K562 (cell line): Measurements from ENCODE around the gene PRKG1. TPM values are rescaled to one million over a fixed set of nuclear protein-coding genes. Genes with fewer than 3 reads are reported as not detected.

Experiments used
- ATAC-seq: fragments of 200-7000 bp; cut with Tn5 transposase; 3 replicates; pipeline ENCODE4 v1.9.1; 2020; ENCODE audit warnings: moderate library complexity
- BruUV-seq: library from RNA; stranded (reverse); fragments of 400-500 nt; replicated peaks from 2 replicates; lab custom pipeline; 2021; lab: Mats Ljungman, UMichigan
- CTCF ChIA-PET: fragments of 300-600 bp; formaldehyde crosslinking; extraction: SDS; loops from one replicate; lab custom pipeline; 2021; ENCODE audit warnings: low intra/inter-chr PET ratio; lab: Yijun Ruan, JAX
- POLR2A ChIA-PET: fragments of 300-600, 350-650 bp; sonication (Branson Sonifier 250); formaldehyde crosslinking; extraction: SDS; loops from one replicate; lab custom pipeline; 2021; ENCODE audit warnings: antibody characterized with exemption, inconsistent platforms; lab: Yijun Ruan, JAX
- DNase-seq, 4 experiments: peaks; one replicate each; pipeline versions ENCODE4 v3.0.0 to v3.0.0-alpha.2; 2011 to 2018; ENCODE audit warnings: low spot score in 3 of 4, mixed read lengths in 3 of 4; ENCODE audit errors: extremely low read depth in 1 of 4
- FAIRE-seq: peaks from 2 replicates; lab custom pipeline; 2011; peaks lifted over from hg19 to GRCh38; lab: Jason Lieb, UNC
- H2AFZ ChIP-seq: 2 replicates; pipeline ENCODE4 v1.6.0; 2011; ENCODE audit warnings: low read depth, low read length, control low read depth, inconsistent platforms
- H3K27ac ChIP-seq: fragments of 200-600 bp; 3 replicates; pipeline ENCODE4 v1.8.0; 2011; ENCODE audit warnings: low read depth, mild to moderate bottlenecking, control low read depth, inconsistent platforms, low read length, moderate library complexity, mixed read lengths; ENCODE audit errors: extremely low read depth
- H3K27me3 ChIP-seq, 2 experiments: fragments of 300-600 bp in 1 of 2; 2 replicates in 1 of 2; 3 replicates in 1 of 2; pipeline versions ENCODE4 v1.6.0 to v1.8.0; 2011; ENCODE audit warnings: inconsistent platforms in 2 of 2, low read length in 2 of 2, mild to moderate bottlenecking in 1 of 2, mixed read lengths in 1 of 2, moderate library complexity in 1 of 2; ENCODE audit not compliant: control insufficient read depth in 2 of 2, insufficient read depth in 2 of 2
- H3K36me3 ChIP-seq: fragments of 300-600 bp; 3 replicates; pipeline ENCODE4 v1.8.0; 2011; ENCODE audit warnings: mild to moderate bottlenecking, low read length, inconsistent platforms; ENCODE audit not compliant: control insufficient read depth, insufficient read depth
- H3K4me1 ChIP-seq, 2 experiments: fragments of 200-600 bp in 1 of 2; replicated peaks in 1 of 2; 2 replicates in 1 of 2; 3 replicates in 1 of 2; pipeline versions ENCODE4 v1.5.1 to v1.8.0; 2011; ENCODE audit warnings: inconsistent platforms in 2 of 2, low read length in 2 of 2, mild to moderate bottlenecking in 1 of 2, mixed read lengths in 1 of 2, moderate library complexity in 1 of 2; ENCODE audit not compliant: control insufficient read depth in 2 of 2, insufficient read depth in 2 of 2
- H3K4me2 ChIP-seq: 2 replicates; pipeline ENCODE4 v1.6.1; 2011; ENCODE audit warnings: low read length, control low read depth, inconsistent platforms, mixed read lengths; ENCODE audit not compliant: insufficient read depth
- H3K4me3 ChIP-seq: fragments of 200-600 bp; sonication (generic), shearing (Covaris generic); 2 replicates; pipeline ENCODE4 v1.5.1; 2016; ENCODE audit warnings: control low read depth, inconsistent platforms
- H3K79me2 ChIP-seq: fragments of 200-600 bp; 3 replicates; pipeline ENCODE4 v1.8.0; 2011; ENCODE audit warnings: low read length, inconsistent platforms; ENCODE audit not compliant: control insufficient read depth, insufficient read depth
- H3K9ac ChIP-seq, 2 experiments: 2 replicates each; pipeline versions ENCODE4 v1.6.0 to v1.6.1; 2011; ENCODE audit warnings: low read depth in 2 of 2, low read length in 2 of 2, control low read depth in 1 of 2, inconsistent platforms in 1 of 2, mild to moderate bottlenecking in 1 of 2, mixed read lengths in 1 of 2; ENCODE audit not compliant: insufficient read depth in 1 of 2
- H3K9me1 ChIP-seq: one replicate; pipeline ENCODE4 v1.6.0; 2011; ENCODE audit warnings: inconsistent platforms, mild to moderate bottlenecking, low read length, moderate library complexity; ENCODE audit not compliant: control insufficient read depth, insufficient read depth
- H3K9me3 ChIP-seq: replicated peaks from 2 replicates; pipeline ENCODE4 v1.5.1; 2011; ENCODE audit warnings: low read depth, low read length, inconsistent platforms; ENCODE audit not compliant: control insufficient read depth, insufficient read depth
- H4K20me1 ChIP-seq: replicated peaks from 2 replicates; pipeline ENCODE4 v1.6.1; 2011; ENCODE audit warnings: low read length, inconsistent platforms, mixed read lengths; ENCODE audit not compliant: control insufficient read depth, insufficient read depth
- GTF2B ChIP-seq: IDR thresholded peaks from 2 replicates; pipeline ENCODE4 v1.6.1; 2011; ENCODE audit not compliant: insufficient read length; ENCODE audit errors: extremely low read depth
- KAT2B ChIP-seq: IDR thresholded peaks from one replicate; pipeline ENCODE4 v1.6.1; 2012; ENCODE audit warnings: low read depth, mild to moderate bottlenecking, control low read depth, inconsistent platforms, low read length, moderate library complexity
- TAF1 ChIP-seq: IDR thresholded peaks from 2 replicates; pipeline ENCODE4 v1.6.1; 2011; ENCODE audit warnings: mild to moderate bottlenecking, low read length, moderate library complexity; ENCODE audit not compliant: insufficient read depth, control insufficient read depth, severe bottlenecking; ENCODE audit errors: extremely low read depth
- ZNF707 ChIP-seq: fragments of 250-450 bp; sonication (Bioruptor Pico); conservative IDR thresholded peaks from 2 replicates; pipeline ENCODE4 v1.8.0; 2022; ENCODE audit warnings: inconsistent platforms, mild to moderate bottlenecking, moderate library complexity
- WGBS: fragments of 100-300 bp; shearing (Covaris generic); methylation state at CpG from one replicate; pipeline ENCODE4 v1.1.6; 2016; ENCODE audit warnings: low coverage, mixed read lengths; ENCODE audit not compliant: insufficient coverage; ENCODE audit errors: missing lambda C conversion rate; 5-methylcytosine and 5-hydroxymethylcytosine counted together
- in situ Hi-C: fragments of 300-500 bp; cut with MboI; formaldehyde crosslinking; loops from 4 replicates; pipeline ENCODE4 v1.15.0; 2018; ENCODE audit warnings: inconsistent platforms, mixed read lengths
- intact Hi-C: fragments of 100-400 bp; cut with micrococcal nuclease; formaldehyde crosslinking; loops from 2 replicates; pipeline ENCODE4 v1.14.2; 2022
- polyA plus RNA-seq, 8 experiments: library from polyadenylated mRNA; depleted of rRNA in 4 of 8; stranded (reverse) in 5 of 8; unstranded in 3 of 8; fragments of >200 nt; fragmentation: Nextera tagmentation in 2 of 8; fragmentation: Illumina TruSeq in 1 of 8; extraction: Ambion mirVana in 2 of 8; extraction: Trizol in 1 of 8; gene quantifications; 2 replicates each; pipeline versions ENCODE4 v1.2.1 to v1.2.3, GENCODE V29; 2011 to 2014; ENCODE audit warnings: inconsistent platforms in 1 of 8, missing spikeins in 1 of 8
- total RNA-seq, 7 experiments: library from RNA; depleted of rRNA in 6 of 7; stranded (reverse); fragments of >200 nt in 6 of 7; fragmentation: Illumina TruSeq in 2 of 7; extraction: Trizol in 2 of 7; gene quantifications; 2 replicates each; pipeline versions ENCODE4 v1.2.1 to v1.2.3, GENCODE V29; 2011 to 2021; ENCODE audit warnings: low replicate concordance in 1 of 7

Gene PRKG1
- total and polyA plus RNA-seq, 9 of the 15 experiments (the other 6 are each of a cell fraction or from before 2014, with no cell fraction given): 0.22 TPM; not detected in 8

GRCh38 chr10:51980752-51981151, 906.5 kb downstream of the PRKG1 start:
- no peaks in the 10 kb centered on the region for H4K20me1 ChIP-seq
- H3K4me2 ChIP-seq: no peak overlapping the region
- TF ChIP-seq TAF1 (no peak), KAT2B (no peak)
- TF ChIP-seq, all 486 proteins: peak for 0
- Histone ChIP-seq H3K27me3 (no peaks in the 10 kb centered on the region), H3K79me2 (no peaks in the 10 kb centered on the region), H3K36me3 (no peaks in the 10 kb centered on the region), H3K4me3 (no peak overlapping the region), H3K9me3 (no peaks in the 10 kb centered on the region), H3K4me1 (no peaks in the 10 kb centered on the region), H3K9me1 (no peaks in the 10 kb centered on the region), H3K9ac (no peak overlapping the region), H3K27ac (no peak overlapping the region), H2AFZ (no peak overlapping the region)
- ATAC-seq: no peak
- in situ Hi-C loops (no loop called here), intact Hi-C loops (no loop called here)
- POLR2A ChIA-PET: no interaction called here
- no peak for DNase-seq
- FAIRE-seq: no peak
- BruUV-seq: no TSS peak
- CTCF ChIA-PET: no interaction called here

- in situ Hi-C loops (no loop called here), intact Hi-C loops (no loop called here)
- BruUV-seq: no TSS peak
- ChIA-PET CTCF (no interaction called here), POLR2A (no interaction called here)
- no peak overlapping the region for H3K4me2 ChIP-seq
- H3K9ac ChIP-seq: no peak overlapping the region
- H3K79me2 ChIP-seq: no peaks in the 10 kb centered on the region
- H3K4me3 ChIP-seq: no peak overlapping the region
- TF ChIP-seq ZNF707 (CRISPR knock-in tag) (no peak), GTF2B (no peak)
- H4K20me1 ChIP-seq: no peaks in the 10 kb centered on the region
- FAIRE-seq (no peak), DNase-seq (no peak), ATAC-seq (no peak)
- no peaks in the 10 kb centered on the region for H3K4me1 ChIP-seq
- H3K9me3 ChIP-seq: no peaks in the 10 kb centered on the region
- WGBS: 3% methylated on average over 1 of the region's 1 CpG
- no peaks in the 10 kb centered on the region for H3K27me3 ChIP-seq
- no peaks in the 10 kb centered on the region for H3K36me3 ChIP-seq
- H3K27ac ChIP-seq: no peak overlapping the region
- H2AFZ ChIP-seq: no peak overlapping the region
- H3K9me1 ChIP-seq: no peaks in the 10 kb centered on the region
Observed at GRCh38 chr10:51981731-51982130, 907.4 kb downstream of the PRKG1 start.
